PC-9 (cell line): Measurements from ENCODE around the gene C3AR1. TPM values are rescaled to one million over a fixed set of nuclear protein-coding genes. Genes with fewer than 3 reads are reported as not detected.

ENCODE experiments used
- BruUV-seq: library from RNA; stranded (reverse); fragments of 400-500 nt; replicated peaks from 2 replicates; lab custom pipeline; 2021; lab: Mats Ljungman, UMichigan
- CTCF ChIA-PET: fragments of 300-600 bp; sonication (Branson Sonifier 250); formaldehyde crosslinking; loops from one replicate; lab custom pipeline; 2022; ENCODE audit warnings: antibody characterized with exemption; lab: Charles Lee
- POLR2A ChIA-PET: fragments of 300-600 bp; sonication (Branson Sonifier 250); formaldehyde crosslinking; loops from one replicate; lab custom pipeline; 2022; ENCODE audit warnings: antibody characterized with exemption; ENCODE audit not compliant: unreplicated experiment; lab: Charles Lee
- DNase-seq, 2 experiments: peaks; one replicate each; pipeline versions ENCODE4 v3.0.0 to v3.0.0-alpha.2; 2015 to 2022; ENCODE audit warnings: mixed read lengths in 1 of 2
- H2AFZ ChIP-seq: fragments of 200-600 bp; sonication (generic); 2 replicates; pipeline ENCODE4 v1.8.1; 2017; ENCODE audit warnings: antibody characterized with exemption
- H3F3A ChIP-seq: fragments of 200-600 bp; sonication (generic); 2 replicates; pipeline ENCODE4 v1.8.1; 2017; ENCODE audit warnings: antibody characterized with exemption, mild to moderate bottlenecking, low read depth; ENCODE audit not compliant: insufficient read depth
- H3K27ac ChIP-seq: fragments of 200-600 bp; sonication (generic); 2 replicates; pipeline ENCODE4 v1.6.1; 2016; ENCODE audit warnings: mixed run types
- H3K27me3 ChIP-seq: fragments of 200-600 bp; sonication (generic); 2 replicates; pipeline ENCODE4 v1.6.1; 2016; ENCODE audit warnings: low read depth, mixed run types; ENCODE audit not compliant: insufficient read depth
- H3K36me3 ChIP-seq: fragments of 200-600 bp; sonication (generic); 2 replicates; pipeline ENCODE4 v1.6.1; 2016; ENCODE audit warnings: low read depth, mixed run types
- H3K4me1 ChIP-seq: fragments of 200-600 bp; sonication (generic); replicated peaks from 2 replicates; pipeline ENCODE4 v1.6.1; 2016; ENCODE audit warnings: mixed run types; ENCODE audit not compliant: insufficient read depth
- H3K4me2 ChIP-seq: fragments of 200-600 bp; sonication (generic); 2 replicates; pipeline ENCODE4 v1.6.1; 2017; ENCODE audit warnings: mixed run types
- H3K4me3 ChIP-seq: fragments of 200-600 bp; sonication (generic); 2 replicates; pipeline ENCODE4 v1.6.1; 2016; ENCODE audit warnings: mixed run types
- H3K79me2 ChIP-seq: fragments of 200-600 bp; sonication (generic); 2 replicates; pipeline ENCODE4 v1.6.1; 2017; ENCODE audit warnings: low read depth, mixed run types
- H3K9me2 ChIP-seq: fragments of 200-600 bp; sonication (generic); 2 replicates; pipeline ENCODE4 v1.8.1; 2017; ENCODE audit warnings: mild to moderate bottlenecking; ENCODE audit not compliant: insufficient read depth
- H3K9me3 ChIP-seq: fragments of 200-600 bp; sonication (generic); 2 replicates; pipeline ENCODE4 v1.8.1; 2016; ENCODE audit warnings: low read depth; ENCODE audit not compliant: insufficient read depth
- H4K20me1 ChIP-seq: fragments of 200-600 bp; sonication (generic); 2 replicates; pipeline ENCODE4 v1.8.1; 2017; ENCODE audit not compliant: insufficient read depth
- CTCF ChIP-seq: fragments of 200-600 bp; sonication (generic); conservative IDR thresholded peaks from 2 replicates; pipeline ENCODE4 v1.6.1; 2017; ENCODE audit warnings: mixed run types, antibody characterized with exemption, mild to moderate bottlenecking, moderate library complexity
- EZH2 ChIP-seq: fragments of 200-600 bp; sonication (generic); IDR thresholded peaks from 2 replicates; pipeline ENCODE4 v1.8.0; 2017; ENCODE audit warnings: antibody characterized with exemption, low read depth
- intact Hi-C: fragments of 100-400 bp; cut with micrococcal nuclease; formaldehyde crosslinking; loops from one replicate; pipeline ENCODE4 v1.10.0; 2022; ENCODE audit not compliant: unreplicated experiment
- total RNA-seq: library from RNA; stranded (reverse); gene quantifications from 2 replicates; pipeline ENCODE4 v1.2.3, GENCODE V29; 2021

C3AR1 gene
- total RNA-seq, 1 experiment from 2014 or later = not detected

GRCh38 chr12:8050600-8051250 lies 15.4 kb downstream of the C3AR1 start:
- Histone ChIP-seq H3F3A (peaks cover 2% of the 10 kb centered on the region), H3K4me3 (no peak overlapping the region), H3K36me3 (peaks cover 14% of the 10 kb centered on the region; the same call in 1 of the 2 replicates), H3K79me2 (no peaks in the 10 kb centered on the region), H2AFZ (no peak overlapping the region), H3K4me2 (no peak overlapping the region), H3K9me3 (no peaks in the 10 kb centered on the region), H3K9me2 (no peaks in the 10 kb centered on the region), H4K20me1 (0 out of 2 replicates have a peak, but pooled peaks cover 5% of the 10 kb centered on the region), H3K27me3 (no peaks in the 10 kb centered on the region), H3K27ac (no peak overlapping the region), H3K4me1 (no peaks in the 10 kb centered on the region)
- BruUV-seq = no TSS peak
- TF ChIP-seq EZH2 (no peak), CTCF (no peak)
- ChIA-PET POLR2A (interaction anchor here (0.6 kb wide), 1 partner anchor 188 kb away, joined by 22 read pairs; no protein-coding TSS in a partner anchor), CTCF (no interaction called here)
- intact Hi-C loops = no loop called here
- DNase-seq = no peak

DNA sequence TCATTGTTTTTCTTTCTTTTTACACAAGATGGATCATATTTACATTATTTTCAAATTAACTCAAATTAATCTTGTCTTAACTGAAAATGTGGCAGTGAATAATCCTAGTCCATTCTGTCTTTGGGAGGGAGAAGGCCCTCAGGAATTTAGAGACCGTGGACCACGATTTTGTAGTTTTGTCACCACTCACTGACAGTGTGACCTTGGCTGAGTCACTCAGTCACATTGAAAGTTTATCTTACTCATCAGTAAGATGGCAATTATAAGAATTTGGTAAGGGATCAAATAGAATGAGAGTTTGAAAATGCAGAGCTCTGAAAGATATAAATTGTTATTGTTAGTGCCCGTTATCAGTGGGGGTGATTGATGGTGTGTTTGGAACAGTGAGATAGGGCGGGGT lies 17.3 kb downstream of the C3AR1 start:
- intact Hi-C loops = no loop called here
- no peaks in the 10 kb centered on the region for H3K9me3 ChIP-seq
- no TSS peak for BruUV-seq
- no peak overlapping the region for H2AFZ ChIP-seq
- H4K20me1 ChIP-seq = 0 out of 2 replicates have a peak, but pooled peaks cover 5% of the 10 kb centered on the region
- H3K4me3 ChIP-seq = no peak overlapping the region
- TF ChIP-seq CTCF (no peak), EZH2 (no peak)
- no peak for DNase-seq
- no peaks in the 10 kb centered on the region for H3K4me1 ChIP-seq
- no peaks in the 10 kb centered on the region for H3K9me2 ChIP-seq
- H3K27me3 ChIP-seq = no peaks in the 10 kb centered on the region
- no peaks in the 10 kb centered on the region for H3K79me2 ChIP-seq
- ChIA-PET CTCF (interaction anchor here (0.6 kb wide), 1 partner anchor 36 kb away, joined by 3 read pairs; no protein-coding TSS in a partner anchor), POLR2A (no interaction called here)
- no peak overlapping the region for H3K4me2 ChIP-seq
- H3K27ac ChIP-seq = no peak overlapping the region
- peaks cover 14% of the 10 kb centered on the region; the same call in 1 of the 2 replicates for H3K36me3 ChIP-seq
- H3F3A ChIP-seq = peaks cover 6% of the 10 kb centered on the region

DNA sequence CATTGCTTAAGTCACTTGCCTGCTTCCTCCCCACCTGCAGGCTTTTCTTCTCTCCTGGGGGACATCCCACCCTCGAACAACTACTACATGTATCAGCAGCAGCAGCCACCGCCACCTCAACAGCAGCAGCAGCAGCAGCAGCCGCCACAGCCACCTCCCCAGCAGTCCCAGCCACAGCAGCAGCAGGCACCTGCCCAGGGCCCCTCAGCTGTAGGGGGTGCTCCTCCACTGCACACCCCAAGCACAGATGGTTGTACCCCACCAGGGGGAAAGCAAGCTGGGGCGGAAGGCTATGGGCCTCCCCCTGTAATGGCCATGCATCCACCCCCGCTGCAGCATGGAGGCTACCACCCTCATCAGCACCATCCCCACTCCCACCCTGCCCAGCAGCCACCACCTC lies 18.3 kb downstream of the C3AR1 start:
- DNase-seq = no peak
- Histone ChIP-seq H3K9me2 (no peaks in the 10 kb centered on the region), H4K20me1 (0 out of 2 replicates have a peak, but pooled peaks cover 5% of the 10 kb centered on the region), H3K9me3 (no peaks in the 10 kb centered on the region), H3K4me1 (no peaks in the 10 kb centered on the region), H3F3A (peaks cover 6% of the 10 kb centered on the region), H3K27ac (no peak overlapping the region), H2AFZ (no peak overlapping the region), H3K27me3 (no peaks in the 10 kb centered on the region), H3K36me3 (peaks cover 14% of the 10 kb centered on the region; the same call in 1 of the 2 replicates), H3K4me3 (no peak overlapping the region), H3K79me2 (no peaks in the 10 kb centered on the region), H3K4me2 (no peak overlapping the region)
- ChIA-PET POLR2A (interaction anchor here (0.6 kb wide), 1 partner anchor 89 kb away, joined by 4 read pairs; no protein-coding TSS in a partner anchor), CTCF (interaction anchor here (0.5 to 0.6 kb wide), 2 partner anchors 130 to 179 kb away, joined by 4 to 9 read pairs; no protein-coding TSS in a partner anchor)
- intact Hi-C loops = no loop called here
- TF ChIP-seq CTCF (no peak), EZH2 (no peak)
- no TSS peak for BruUV-seq
